ENCODE measurements around the gene ZNRF1.

The ZNRF1 gene

DNA sequence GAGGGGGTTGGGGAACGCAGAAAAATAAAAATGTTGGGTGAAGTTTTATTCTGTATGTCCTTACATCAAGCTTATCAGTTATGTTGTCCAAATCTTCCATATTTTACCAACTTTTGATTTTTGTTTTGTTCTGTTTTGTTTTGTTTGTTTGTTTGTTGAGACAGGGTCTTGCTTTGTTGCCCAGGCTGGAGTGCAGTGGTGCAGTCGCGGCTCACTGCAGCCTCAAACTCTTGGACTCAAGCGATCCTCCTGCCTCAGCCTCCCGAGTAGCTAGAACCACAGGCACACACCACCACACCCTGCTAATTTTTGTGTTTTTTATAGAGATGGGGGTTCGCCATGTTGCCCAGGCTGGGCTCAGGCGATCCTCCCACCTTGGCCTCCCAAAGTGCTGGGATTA lies 20.8 kb downstream of the ZNRF1 start:
- ATAC-seq, result no peak
- TF ChIP-seq OSR1 (CRISPR knock-in tag; IDR thresholded peaks at IDR 0.05), result no peak
- no peak for TF ChIP-seq ZFP30 (CRISPR knock-in tag; IDR thresholded peaks at IDR 0.05)
- TF ChIP-seq ZFP3 (CRISPR knock-in tag; IDR thresholded peaks at IDR 0.05), result no peak
- no peak for TF ChIP-seq ARNTL (CRISPR knock-in tag; IDR thresholded peaks at IDR 0.05; ENCODE audit: borderline replicate concordance, low read depth)
- TF ChIP-seq TCF4 (CRISPR knock-in tag; IDR thresholded peaks at IDR 0.05; ENCODE audit: borderline replicate concordance), result no peak
- TF ChIP-seq TOX (CRISPR knock-in tag; IDR thresholded peaks at IDR 0.05; ENCODE audit: borderline replicate concordance), result no peak
- no peak for TF ChIP-seq BACH2 (CRISPR knock-in tag; IDR thresholded peaks at IDR 0.05; ENCODE audit: borderline replicate concordance)

DNA sequence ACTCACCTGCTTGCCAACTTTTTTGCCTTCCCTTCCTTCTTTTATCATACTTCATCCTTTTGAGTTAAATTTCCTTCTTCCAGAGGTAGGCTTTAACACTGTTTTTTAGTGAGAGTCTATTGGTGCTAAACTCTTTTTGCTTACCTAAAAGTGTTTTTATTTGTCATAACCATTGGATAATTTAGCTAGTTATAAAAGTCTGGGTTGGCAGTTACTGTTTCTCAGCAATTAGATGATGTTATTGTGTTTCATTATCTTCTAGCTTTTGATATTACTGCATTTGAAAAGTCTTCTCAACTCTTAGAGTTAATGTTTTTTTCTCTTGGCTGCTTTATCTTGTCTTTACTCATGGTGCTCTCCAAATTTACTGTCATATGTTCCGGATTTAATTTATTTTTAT lies 22.6 kb downstream of the ZNRF1 start:
- TF ChIP-seq PPARA (CRISPR knock-in tag; IDR thresholded peaks at IDR 0.05; ENCODE audit: borderline replicate concordance) (no peak), OSR1 (CRISPR knock-in tag; IDR thresholded peaks at IDR 0.05) (no peak), CSRNP3 (CRISPR knock-in tag; IDR thresholded peaks at IDR 0.05) (no peak)
- ATAC-seq, result no peak

DNA sequence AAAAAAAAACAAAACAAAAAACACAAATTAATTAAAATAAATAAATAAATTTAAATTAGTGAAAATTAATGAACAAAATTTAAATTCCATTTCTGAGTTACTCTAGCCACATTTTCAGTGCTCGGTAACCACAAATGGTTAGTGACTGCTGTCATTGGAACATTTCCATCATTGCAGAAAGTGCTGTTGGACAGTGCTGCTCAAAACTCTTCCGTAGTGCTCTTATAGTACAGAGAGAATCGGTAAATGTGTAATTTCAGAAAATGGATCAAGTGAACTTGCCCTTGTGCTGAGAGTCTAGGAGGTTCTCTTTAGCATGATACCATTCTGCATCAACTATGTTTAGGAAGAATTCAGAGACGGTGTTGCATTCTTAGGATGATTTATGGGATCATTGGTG lies 23.7 kb downstream of the ZNRF1 start:
- no peak for ATAC-seq
- no peak for TF ChIP-seq ZFP30 (CRISPR knock-in tag; IDR thresholded peaks at IDR 0.05)
- no peak for TF ChIP-seq ZC3H10 (CRISPR knock-in tag; IDR thresholded peaks at IDR 0.05)
- no peak for TF ChIP-seq CSDC2 (CRISPR knock-in tag; IDR thresholded peaks at IDR 0.05)
- no peak for TF ChIP-seq ZFP3 (CRISPR knock-in tag; IDR thresholded peaks at IDR 0.05)
- no peak for TF ChIP-seq TSHZ2 (CRISPR knock-in tag; IDR thresholded peaks at IDR 0.05)
- TF ChIP-seq PPARA (CRISPR knock-in tag; IDR thresholded peaks at IDR 0.05; ENCODE audit: borderline replicate concordance), result no peak
- no peak for TF ChIP-seq POU6F1 (CRISPR knock-in tag; IDR thresholded peaks at IDR 0.05; ENCODE audit: borderline replicate concordance, low read depth)
- TF ChIP-seq OSR1 (CRISPR knock-in tag; IDR thresholded peaks at IDR 0.05), result no peak
- TF ChIP-seq ESRRG (CRISPR knock-in tag; IDR thresholded peaks at IDR 0.05), result no peak

DNA sequence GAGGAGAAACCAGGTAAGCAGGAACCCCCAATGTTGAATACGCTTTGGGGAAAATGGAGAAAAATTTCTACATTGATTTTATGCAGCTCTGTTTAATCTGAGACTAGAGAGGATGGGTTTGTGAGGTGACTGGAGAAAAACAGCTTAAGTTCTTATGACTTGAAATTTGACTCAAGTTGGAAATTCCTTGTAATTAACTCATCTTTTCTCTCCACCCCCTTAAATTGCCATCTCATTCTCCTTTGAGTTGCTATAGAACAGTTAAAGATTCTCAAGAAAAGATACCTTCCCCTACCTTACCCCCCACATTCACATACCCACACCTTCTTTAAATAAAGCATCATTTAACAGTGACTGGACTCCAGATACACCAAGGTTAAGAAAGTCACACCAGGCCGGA lies 24.2 kb downstream of the ZNRF1 start:
- no peak for ATAC-seq

More for the DNA sequence above, 24.2 kb downstream of the ZNRF1 start:
- no peak for TF ChIP-seq CSRNP3 (CRISPR knock-in tag; IDR thresholded peaks at IDR 0.05)
- no peak for TF ChIP-seq TSHZ2 (CRISPR knock-in tag; IDR thresholded peaks at IDR 0.05)
- no peak for TF ChIP-seq OSR1 (CRISPR knock-in tag; IDR thresholded peaks at IDR 0.05)
- no peak for TF ChIP-seq BACH2 (CRISPR knock-in tag; IDR thresholded peaks at IDR 0.05; ENCODE audit: borderline replicate concordance)
- TF ChIP-seq POU6F1 (CRISPR knock-in tag; IDR thresholded peaks at IDR 0.05; ENCODE audit: borderline replicate concordance, low read depth), result no peak
- no peak for TF ChIP-seq CREB5 (CRISPR knock-in tag; IDR thresholded peaks at IDR 0.05; ENCODE audit: low read depth)
- no peak for TF ChIP-seq ZNF8 (CRISPR knock-in tag; IDR thresholded peaks at IDR 0.05)
- no peak for TF ChIP-seq TCF4 (CRISPR knock-in tag; IDR thresholded peaks at IDR 0.05; ENCODE audit: borderline replicate concordance)

Data from SK-N-SH treated with all-trans-retinoic acid at 6 μM for 48 hours (cell line).